HG03060 (cell line): ENCODE results near the gene TSSK3.

Source experiments
- ATAC-seq: cut with Tn5 transposase; IDR thresholded peaks from one replicate; pipeline ENCODE4 v1.9.1; 2021; ENCODE audit warnings: low read depth, moderate number of reproducible peaks; ENCODE audit not compliant: unreplicated experiment

TSSK3 gene

GRCh38 chr1:32362474-32363313 lies at the start of gene TSSK3, which contains the start of gene FAM229A:
TSSK3 (plus strand) TSS chr1:32362539; CDS start chr1:32362702, 163 bp downstream.
FAM229A (minus strand) TSS chr1:32362485; CDS start chr1:32362091, 394 bp downstream.
- no peak for ATAC-seq

- no peak for ATAC-seq
These were observed 45.4 kb upstream of the TSSK3 start for GRCh38 chr1:32316903-32317277.

- ATAC-seq = no peak
These were observed 44.0 kb upstream of the TSSK3 start for GRCh38 chr1:32318127-32318869.

- no peak for ATAC-seq
These were observed 40.5 kb upstream of the TSSK3 start for GRCh38 chr1:32321712-32322291.

- ATAC-seq = no peak
These were observed 35.1 kb upstream of the TSSK3 start for GRCh38 chr1:32327204-32327603.

GRCh38 chr1:32329931-32330466 lies 32.3 kb upstream of the TSSK3 start:
- ATAC-seq = no peak

- no peak for ATAC-seq
These were observed 31.7 kb upstream of the TSSK3 start for GRCh38 chr1:32330558-32331151.

- ATAC-seq = no peak
These were observed 30.8 kb upstream of the TSSK3 start for GRCh38 chr1:32331549-32331948.

GRCh38 chr1:32332290-32333079 lies 29.9 kb upstream of the TSSK3 start:
- ATAC-seq = no peak

GRCh38 chr1:32333251-32333963 lies 28.9 kb upstream of the TSSK3 start:
- ATAC-seq = no peak

- ATAC-seq = no peak
These were observed 28.0 kb upstream of the TSSK3 start for GRCh38 chr1:32334274-32334861.

GRCh38 chr1:32334864-32335534 lies 27.3 kb upstream of the TSSK3 start:
- no peak for ATAC-seq

GRCh38 chr1:32335535-32335789 lies 26.9 kb upstream of the TSSK3 start:
- ATAC-seq = no peak

GRCh38 chr1:32335790-32336590 lies 26.3 kb upstream of the TSSK3 start, which contains the start of gene MARCKSL1:
MARCKSL1 (minus strand) TSS chr1:32336233; CDS start chr1:32336033, 200 bp downstream.
- ATAC-seq = no peak

GRCh38 chr1:32336591-32336932 lies 25.8 kb upstream of the TSSK3 start:
- no peak for ATAC-seq

- peak; percentile 28 for ATAC-seq
These were observed 25.2 kb upstream of the TSSK3 start for GRCh38 chr1:32336963-32337675.
